Measurements from ENCODE around the gene PGBD5.

The PGBD5 gene

DNA sequence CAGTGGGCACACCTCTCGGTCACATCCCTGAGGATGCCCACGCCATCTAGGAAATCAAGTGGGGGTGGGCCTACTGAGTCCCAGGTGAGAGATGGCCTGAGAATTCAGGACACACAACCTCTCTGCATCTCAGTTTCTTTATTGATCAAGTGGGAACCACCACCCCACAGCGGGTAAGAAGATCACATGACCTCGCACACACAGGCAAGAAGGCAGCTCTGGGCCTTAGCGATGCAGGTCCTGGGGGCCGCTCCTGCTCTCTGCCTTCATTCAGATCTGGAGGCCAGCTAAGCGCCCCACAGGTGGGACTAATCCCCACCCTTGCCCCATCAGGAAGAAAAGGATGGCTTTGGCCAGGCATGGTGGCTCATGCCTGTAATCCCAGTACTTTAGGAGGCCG, 63.2 kb downstream of the PGBD5 start:
- DNase-seq (ENCODE audit: low read depth, low spot score): no peak
- CTCF ChIA-PET: no interaction called here
- H3K4me3 ChIP-seq (ENCODE audit: low read depth, low read length): no peak overlapping the region
- POLR2A ChIA-PET: no interaction called here
- TF ChIP-seq, protein P1, sequence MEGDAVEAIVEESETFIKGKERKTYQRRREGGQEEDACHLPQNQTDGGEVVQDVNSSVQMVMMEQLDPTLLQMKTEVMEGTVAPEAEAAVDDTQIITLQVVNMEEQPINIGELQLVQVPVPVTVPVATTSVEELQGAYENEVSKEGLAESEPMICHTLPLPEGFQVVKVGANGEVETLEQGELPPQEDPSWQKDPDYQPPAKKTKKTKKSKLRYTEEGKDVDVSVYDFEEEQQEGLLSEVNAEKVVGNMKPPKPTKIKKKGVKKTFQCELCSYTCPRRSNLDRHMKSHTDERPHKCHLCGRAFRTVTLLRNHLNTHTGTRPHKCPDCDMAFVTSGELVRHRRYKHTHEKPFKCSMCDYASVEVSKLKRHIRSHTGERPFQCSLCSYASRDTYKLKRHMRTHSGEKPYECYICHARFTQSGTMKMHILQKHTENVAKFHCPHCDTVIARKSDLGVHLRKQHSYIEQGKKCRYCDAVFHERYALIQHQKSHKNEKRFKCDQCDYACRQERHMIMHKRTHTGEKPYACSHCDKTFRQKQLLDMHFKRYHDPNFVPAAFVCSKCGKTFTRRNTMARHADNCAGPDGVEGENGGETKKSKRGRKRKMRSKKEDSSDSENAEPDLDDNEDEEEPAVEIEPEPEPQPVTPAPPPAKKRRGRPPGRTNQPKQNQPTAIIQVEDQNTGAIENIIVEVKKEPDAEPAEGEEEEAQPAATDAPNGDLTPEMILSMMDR (IDR thresholded peaks at IDR 0.05; ENCODE audit: insufficient read depth, low read length, missing control alignments): no peak

DNA sequence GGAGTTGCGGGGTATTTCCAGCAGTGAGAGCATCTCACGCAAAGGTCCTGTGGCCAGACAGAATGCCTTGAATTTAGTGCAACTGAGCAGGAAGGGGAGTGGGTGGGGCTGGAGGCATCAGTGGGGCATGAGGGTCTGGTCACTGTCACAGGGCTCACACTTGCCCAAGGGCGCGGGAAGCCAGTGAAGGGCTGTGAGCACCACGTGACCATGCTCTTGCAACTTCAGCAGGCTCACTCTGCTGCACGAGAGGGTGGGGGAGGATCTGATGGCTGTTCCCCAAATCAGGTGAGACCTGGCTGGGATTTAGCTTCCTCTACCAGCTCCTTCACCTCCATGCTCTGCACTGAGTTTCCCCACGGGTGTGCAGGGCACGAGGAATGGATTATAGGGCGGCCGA, 64.2 kb downstream of the PGBD5 start:
- DNase-seq (ENCODE audit: low read depth, low spot score): no peak
- POLR2A ChIA-PET: no interaction called here
- TF ChIP-seq, protein P1 (IDR thresholded peaks at IDR 0.05; ENCODE audit: insufficient read depth, low read length, missing control alignments): no peak
- no peak overlapping the region for H3K4me3 ChIP-seq (ENCODE audit: low read depth, low read length)
- CTCF ChIA-PET: no interaction called here

DNA sequence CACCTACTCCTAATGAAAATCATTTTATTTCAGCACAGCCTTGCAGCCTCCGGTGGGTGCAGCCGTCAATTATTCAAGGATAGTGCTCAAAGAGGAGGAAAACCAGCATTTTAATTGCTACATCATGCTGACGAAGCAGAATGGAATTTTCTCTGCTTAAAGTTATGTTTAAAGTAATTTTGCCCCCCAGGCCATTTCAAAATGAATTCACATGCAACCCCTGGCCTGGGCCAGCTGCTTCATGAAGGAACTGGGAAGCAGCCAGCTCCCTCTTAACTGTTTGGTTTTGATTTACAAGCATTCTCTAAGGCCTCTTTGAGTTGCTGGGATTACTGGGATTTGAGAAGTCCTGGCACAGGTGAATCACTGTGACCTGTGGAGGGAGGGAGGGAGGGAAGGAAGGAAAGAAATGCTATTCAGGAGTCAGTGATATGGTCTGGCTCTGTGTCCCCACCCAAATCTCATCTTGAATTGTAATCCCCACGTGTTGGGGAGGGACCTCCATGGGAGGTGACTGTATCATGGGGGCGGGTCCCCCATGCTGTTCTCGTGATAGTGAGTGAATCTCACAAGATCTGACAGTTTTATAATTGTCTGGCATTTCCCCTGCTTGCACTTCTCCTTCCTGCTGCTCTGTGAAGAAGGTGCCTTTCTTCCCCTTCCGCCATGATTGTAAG, 66.0 kb downstream of the PGBD5 start:
- CTCF ChIA-PET: no interaction called here
- POLR2A ChIA-PET: no interaction called here
- TF ChIP-seq, protein P1 (IDR thresholded peaks at IDR 0.05; ENCODE audit: insufficient read depth, low read length, missing control alignments): no peak
- H3K4me3 ChIP-seq (ENCODE audit: low read depth, low read length): no peak overlapping the region
- peak; percentile 10 for DNase-seq (ENCODE audit: low read depth, low spot score)

DNA sequence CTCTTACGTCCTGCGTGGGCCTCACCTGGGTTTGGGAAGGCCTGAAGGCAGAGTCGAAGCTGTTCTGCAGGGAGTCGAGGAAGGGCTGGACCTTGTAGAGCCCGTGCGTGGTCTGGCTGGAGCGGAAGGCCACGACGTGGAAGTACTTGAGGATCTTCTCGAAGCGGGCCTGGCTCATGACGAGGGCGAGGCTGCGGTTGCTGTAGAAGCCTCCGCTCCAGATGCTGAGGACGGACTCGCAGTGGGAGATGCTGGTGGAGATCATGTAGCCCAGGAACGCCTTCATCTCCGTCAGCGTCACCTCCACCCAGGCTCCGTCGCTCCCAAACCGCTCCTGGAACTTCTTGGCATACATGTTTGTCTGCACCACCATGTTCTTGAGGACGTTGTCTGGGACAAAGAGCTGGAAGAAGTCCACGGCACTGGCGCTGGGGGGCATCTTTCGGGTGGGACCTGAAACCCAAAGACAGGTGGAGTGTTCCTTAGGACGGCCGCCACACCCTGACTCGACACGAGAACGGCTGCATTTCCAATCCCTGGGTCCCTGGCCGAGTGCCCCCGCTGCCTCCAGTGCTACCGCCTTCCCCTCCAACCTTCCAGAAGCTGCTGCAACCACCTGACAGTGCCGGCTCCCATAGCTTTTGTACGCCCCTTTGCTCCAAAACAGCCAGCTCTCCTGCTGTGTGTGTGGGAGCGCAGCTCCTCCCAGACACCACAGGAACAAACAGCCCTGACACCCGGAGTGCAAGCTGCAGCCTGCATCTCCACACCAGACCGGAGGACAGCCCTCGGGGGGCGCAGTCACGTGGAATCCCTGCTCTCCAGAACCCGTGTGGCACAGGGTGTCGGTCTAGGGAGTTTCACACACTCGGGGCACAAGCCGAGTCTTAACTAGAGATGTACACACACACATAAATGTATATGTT, 69.0 kb downstream of the PGBD5 start:
- TF ChIP-seq, protein P1 (IDR thresholded peaks at IDR 0.05; ENCODE audit: insufficient read depth, low read length, missing control alignments): no peak
- POLR2A ChIA-PET: no interaction called here
- CTCF ChIA-PET: no interaction called here
- H3K4me3 ChIP-seq (ENCODE audit: low read depth, low read length): no peak overlapping the region
- DNase-seq (ENCODE audit: low read depth, low spot score): no peak

DNA sequence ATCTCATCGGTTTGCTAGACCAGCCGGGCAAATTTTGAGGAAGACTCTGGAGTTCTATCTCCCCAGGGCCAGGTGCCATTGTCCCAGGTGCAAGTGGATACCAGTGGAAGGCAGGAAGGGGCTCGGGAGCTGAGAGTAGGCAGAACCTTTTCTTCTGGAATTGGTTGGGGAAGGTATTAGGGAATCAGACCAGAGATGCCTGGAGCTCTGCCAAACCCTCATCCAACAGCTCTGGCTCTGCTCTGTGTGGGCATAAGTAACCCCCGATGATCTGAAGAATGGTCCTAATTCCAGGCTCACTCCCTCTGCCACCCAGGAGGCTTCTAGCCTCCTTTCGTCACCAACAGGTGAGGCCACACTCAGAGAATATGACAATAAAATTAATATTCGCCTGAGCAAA, 69.9 kb downstream of the PGBD5 start:
- DNase-seq (ENCODE audit: low read depth, low spot score): no peak
- no peak overlapping the region for H3K4me3 ChIP-seq (ENCODE audit: low read depth, low read length)
- TF ChIP-seq, protein P1 (IDR thresholded peaks at IDR 0.05; ENCODE audit: insufficient read depth, low read length, missing control alignments): no peak
- ChIA-PET POLR2A (no interaction called here), CTCF (no interaction called here)

DNA sequence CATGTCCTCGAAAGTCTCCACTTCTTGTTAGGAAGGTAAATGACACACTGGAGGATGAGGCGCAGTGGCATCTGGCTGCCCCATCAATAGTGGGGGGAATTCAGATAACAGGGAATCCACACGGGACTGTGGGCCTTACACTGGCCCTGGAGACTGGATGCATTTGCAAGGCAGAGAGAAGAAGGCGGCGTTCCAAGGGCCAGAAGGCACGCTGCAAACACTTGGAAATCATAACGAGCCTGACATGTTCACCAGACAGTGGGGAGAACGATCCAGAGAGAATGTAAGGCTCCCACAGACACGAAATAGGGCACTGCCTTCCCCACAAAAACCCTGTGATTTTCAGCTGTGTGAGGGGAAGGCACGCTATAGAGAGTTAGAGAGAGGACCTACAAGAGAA, 70.5 kb downstream of the PGBD5 start:
- H3K4me3 ChIP-seq (ENCODE audit: low read depth, low read length): no peak overlapping the region
- POLR2A ChIA-PET: no interaction called here
- CTCF ChIA-PET: no interaction called here
- TF ChIP-seq, protein P1 (IDR thresholded peaks at IDR 0.05; ENCODE audit: insufficient read depth, low read length, missing control alignments): no peak
- DNase-seq (ENCODE audit: low read depth, low spot score): no peak
